ENCODE measurements around the gene CD40LG. TPM values are rescaled to one million over a fixed set of nuclear protein-coding genes. Genes with fewer than 3 reads are reported as not detected.

Gene CD40LG
- total and polyA plus RNA-seq, 4 donors: 0.20 to 0.74 (median 0.50) TPM

- H3K4me3 ChIP-seq: no peak overlapping the region
- no peak overlapping the region for H3K27ac ChIP-seq (ENCODE audit: low read depth in 1 of 2, low read length in 1 of 2)
- peaks cover 0 to 33% (median 13%) of the 10 kb centered on the region in 3 donors for H3K27me3 ChIP-seq (ENCODE audit: control insufficient read depth in 3 of 3, insufficient read depth in 3 of 3, low read length in 2 of 3)
- TF ChIP-seq, protein P1, sequence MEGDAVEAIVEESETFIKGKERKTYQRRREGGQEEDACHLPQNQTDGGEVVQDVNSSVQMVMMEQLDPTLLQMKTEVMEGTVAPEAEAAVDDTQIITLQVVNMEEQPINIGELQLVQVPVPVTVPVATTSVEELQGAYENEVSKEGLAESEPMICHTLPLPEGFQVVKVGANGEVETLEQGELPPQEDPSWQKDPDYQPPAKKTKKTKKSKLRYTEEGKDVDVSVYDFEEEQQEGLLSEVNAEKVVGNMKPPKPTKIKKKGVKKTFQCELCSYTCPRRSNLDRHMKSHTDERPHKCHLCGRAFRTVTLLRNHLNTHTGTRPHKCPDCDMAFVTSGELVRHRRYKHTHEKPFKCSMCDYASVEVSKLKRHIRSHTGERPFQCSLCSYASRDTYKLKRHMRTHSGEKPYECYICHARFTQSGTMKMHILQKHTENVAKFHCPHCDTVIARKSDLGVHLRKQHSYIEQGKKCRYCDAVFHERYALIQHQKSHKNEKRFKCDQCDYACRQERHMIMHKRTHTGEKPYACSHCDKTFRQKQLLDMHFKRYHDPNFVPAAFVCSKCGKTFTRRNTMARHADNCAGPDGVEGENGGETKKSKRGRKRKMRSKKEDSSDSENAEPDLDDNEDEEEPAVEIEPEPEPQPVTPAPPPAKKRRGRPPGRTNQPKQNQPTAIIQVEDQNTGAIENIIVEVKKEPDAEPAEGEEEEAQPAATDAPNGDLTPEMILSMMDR (IDR thresholded peaks at IDR 0.05; ENCODE audit: control extremely low read depth, extremely low read depth): no peak
- ATAC-seq (ENCODE audit: insufficient read depth, low FRiP score): no peak
- no peak for DNase-seq
- H3K9ac ChIP-seq (ENCODE audit: insufficient read depth in 1 of 2, low read length in 2 of 2): no peak overlapping the region
- WGBS, 2 donors: 43 to 74% methylated on average over 3 of the region's 3 CpGs
- peaks cover 0 to 2% (median 0%) of the 10 kb centered on the region in 4 donors for H3K36me3 ChIP-seq (ENCODE audit: control insufficient read depth in 4 of 4, insufficient read depth in 4 of 4, low read length in 4 of 4)
- peaks cover 0 to 3% (median 0%) of the 10 kb centered on the region in 5 donors for H3K4me1 ChIP-seq (ENCODE audit: control insufficient read depth in 5 of 5, insufficient read depth in 5 of 5, low read length in 5 of 5)
- H3K9me3 ChIP-seq (ENCODE audit: control insufficient read depth in 4 of 4, insufficient read depth in 3 of 4, low read length in 3 of 4): no peaks in the 10 kb centered on the region
Measured at GRCh38 chrX:136691028-136691809, 43.3 kb downstream of the CD40LG start.

GRCh38 chrX:136692271-136692670 lies 44.3 kb downstream of the CD40LG start:
- Histone ChIP-seq H3K27ac (ENCODE audit: low read depth in 1 of 2, low read length in 1 of 2) (no peak overlapping the region), H3K9ac (ENCODE audit: insufficient read depth in 1 of 2, low read length in 2 of 2) (no peak overlapping the region), H3K4me1 (ENCODE audit: control insufficient read depth in 5 of 5, insufficient read depth in 5 of 5, low read length in 5 of 5) (peaks cover 0 to 3% (median 0%) of the 10 kb centered on the region in 5 donors), H3K27me3 (ENCODE audit: control insufficient read depth in 3 of 3, insufficient read depth in 3 of 3, low read length in 2 of 3) (peaks cover 0 to 33% (median 16%) of the 10 kb centered on the region in 3 donors), H3K36me3 (ENCODE audit: control insufficient read depth in 4 of 4, insufficient read depth in 4 of 4, low read length in 4 of 4) (peaks cover 0 to 2% (median 0%) of the 10 kb centered on the region in 4 donors), H3K9me3 (ENCODE audit: control insufficient read depth in 4 of 4, insufficient read depth in 3 of 4, low read length in 3 of 4) (no peaks in the 10 kb centered on the region), H3K4me3 (no peak overlapping the region)
- WGBS, 2 donors: 85 to 100% methylated on average over 4 of the region's 4 CpGs
- ATAC-seq (ENCODE audit: insufficient read depth, low FRiP score) (no peak), DNase-seq (no peak)
- TF ChIP-seq, protein P1 (IDR thresholded peaks at IDR 0.05; ENCODE audit: control extremely low read depth, extremely low read depth): no peak

DNA sequence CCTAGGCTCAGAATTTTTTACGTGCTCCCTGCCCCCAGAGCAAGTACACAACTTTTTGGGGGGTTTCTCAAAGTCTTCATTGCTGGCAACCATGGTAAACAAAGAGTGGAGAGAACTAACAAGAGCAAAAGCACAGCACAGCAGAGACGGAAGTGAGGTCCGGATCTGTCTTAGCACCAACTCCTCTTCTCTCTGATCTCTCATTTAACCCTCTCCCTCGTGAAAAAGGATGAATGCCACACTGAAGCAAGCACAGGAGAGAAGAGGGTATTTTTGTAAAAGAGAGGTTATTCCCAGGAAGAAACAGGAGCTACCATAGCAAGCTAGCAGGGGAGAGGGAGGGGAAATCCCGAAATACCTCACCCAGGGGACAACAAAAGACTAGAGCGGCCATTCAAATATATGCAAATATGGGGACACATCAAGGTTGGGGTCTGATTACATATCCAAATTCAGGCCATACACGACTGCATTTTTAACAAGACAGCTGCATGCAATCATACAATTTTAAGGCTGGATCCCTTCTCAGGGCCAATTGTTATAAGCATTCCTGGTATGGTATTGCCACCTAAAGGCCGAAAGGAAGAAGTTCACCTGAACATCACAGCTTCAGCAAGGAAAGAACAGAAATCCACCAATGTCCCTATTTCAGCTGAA lies 46.6 kb downstream of the CD40LG start:
- TF ChIP-seq, protein P1 (IDR thresholded peaks at IDR 0.05; ENCODE audit: control extremely low read depth, extremely low read depth): peak; percentile 55
- DNase-seq: peak; percentile 25 to 79 (median 73)
- Histone ChIP-seq H3K36me3 (ENCODE audit: control insufficient read depth in 4 of 4, insufficient read depth in 4 of 4, low read length in 4 of 4) (peaks cover 0 to 2% (median 0%) of the 10 kb centered on the region in 4 donors), H3K4me3 (no peak overlapping the region), H3K9ac (ENCODE audit: insufficient read depth in 1 of 2, low read length in 2 of 2) (no peak overlapping the region), H3K27ac (ENCODE audit: low read depth in 1 of 2, low read length in 1 of 2) (no peak overlapping the region), H3K4me1 (ENCODE audit: control insufficient read depth in 5 of 5, insufficient read depth in 5 of 5, low read length in 5 of 5) (peaks cover 0 to 3% (median 0%) of the 10 kb centered on the region in 5 donors), H3K27me3 (ENCODE audit: control insufficient read depth in 3 of 3, insufficient read depth in 3 of 3, low read length in 2 of 3) (peaks cover 0 to 27% (median 10%) of the 10 kb centered on the region in 3 donors), H3K9me3 (ENCODE audit: control insufficient read depth in 4 of 4, insufficient read depth in 3 of 4, low read length in 3 of 4) (no peaks in the 10 kb centered on the region)
- WGBS, 2 donors: 43 to 74% methylated on average over 8 of the region's 8 CpGs
- no peak for ATAC-seq (ENCODE audit: insufficient read depth, low FRiP score)

All from lung (tissue), 12 donors.